Prostate gland (tissue), 2 donors: ENCODE measurements around the gene SRRM3. TPM values are rescaled to one million over a fixed set of nuclear protein-coding genes. Genes with fewer than 3 reads are reported as not detected.

Experiments used
- DNase-seq: peaks from one replicate; pipeline ENCODE4 v3.0.0-alpha.2; 2019; ENCODE audit warnings: low spot score
- H3K27ac ChIP-seq, 2 donors: fragments of 200-600 bp; sonication (generic); 2 replicates each; pipeline ENCODE4 v1.5.1; 2017 to 2019
- H3K27me3 ChIP-seq: fragments of 200-600 bp; sonication (generic); replicated peaks from 2 replicates; pipeline ENCODE4 v1.5.1; 2019; ENCODE audit not compliant: insufficient read depth
- H3K36me3 ChIP-seq, 2 donors: fragments of 200-600 bp; sonication (generic); 1 replicate in 1 of 2; 2 replicates in 1 of 2; pipeline versions ENCODE4 v1.5.1 to v1.8.1; 2017 to 2019
- H3K4me1 ChIP-seq: fragments of 200-600 bp; sonication (generic); replicated peaks from 2 replicates; pipeline ENCODE4 v1.5.1; 2019
- H3K4me3 ChIP-seq, 2 donors: fragments of 200-600 bp; sonication (generic); 2 replicates each; pipeline ENCODE4 v1.5.1; 2017 to 2019
- H3K9me3 ChIP-seq: fragments of 200-600 bp; sonication (generic); 2 replicates; pipeline ENCODE4 v1.5.1; 2017
- POLR2A ChIP-seq: fragments of 450-650 bp; IDR thresholded peaks from one replicate; pipeline ENCODE4 v1.6.1; 2016; ENCODE audit warnings: antibody characterized with exemption, mild to moderate bottlenecking
- POLR2AphosphoS5 ChIP-seq: sonication (generic); formaldehyde crosslinking; IDR thresholded peaks from one replicate; pipeline ENCODE4 v1.6.1; 2017; ENCODE audit warnings: antibody characterized with exemption
- WGBS: methylation state at CpG from one replicate; pipeline ENCODE4 v1.1.5; 2018; 5-methylcytosine and 5-hydroxymethylcytosine counted together
- intact Hi-C: fragments of 100-400 bp; cut with DNase I; formaldehyde crosslinking; loops from one replicate; pipeline ENCODE4 v1.14.2; 2022
- total RNA-seq, 2 donors: library from RNA; depleted of rRNA; stranded (reverse); fragments of >200 nt; gene quantifications; one replicate each; pipeline ENCODE4 v1.1.0, GENCODE V29; 2016
- TF ChIP-seq, protein P1 (sequence below), 4 experiments: fragments of 200-600 bp in 2 of 4; fragments of 450-650 bp in 2 of 4; sonication (generic) in 2 of 4; IDR thresholded peaks; 1 replicate in 3 of 4; 2 replicates in 1 of 4; pipeline ENCODE4 v1.5.1; 2016 to 2019; ENCODE audit warnings: antibody characterized with exemption in 4 of 4, mild to moderate bottlenecking in 2 of 4, moderate library complexity in 2 of 4

Gene SRRM3
- total RNA-seq, 2 donors from 2014 or later: 3.1 to 6.8 TPM

DNA sequence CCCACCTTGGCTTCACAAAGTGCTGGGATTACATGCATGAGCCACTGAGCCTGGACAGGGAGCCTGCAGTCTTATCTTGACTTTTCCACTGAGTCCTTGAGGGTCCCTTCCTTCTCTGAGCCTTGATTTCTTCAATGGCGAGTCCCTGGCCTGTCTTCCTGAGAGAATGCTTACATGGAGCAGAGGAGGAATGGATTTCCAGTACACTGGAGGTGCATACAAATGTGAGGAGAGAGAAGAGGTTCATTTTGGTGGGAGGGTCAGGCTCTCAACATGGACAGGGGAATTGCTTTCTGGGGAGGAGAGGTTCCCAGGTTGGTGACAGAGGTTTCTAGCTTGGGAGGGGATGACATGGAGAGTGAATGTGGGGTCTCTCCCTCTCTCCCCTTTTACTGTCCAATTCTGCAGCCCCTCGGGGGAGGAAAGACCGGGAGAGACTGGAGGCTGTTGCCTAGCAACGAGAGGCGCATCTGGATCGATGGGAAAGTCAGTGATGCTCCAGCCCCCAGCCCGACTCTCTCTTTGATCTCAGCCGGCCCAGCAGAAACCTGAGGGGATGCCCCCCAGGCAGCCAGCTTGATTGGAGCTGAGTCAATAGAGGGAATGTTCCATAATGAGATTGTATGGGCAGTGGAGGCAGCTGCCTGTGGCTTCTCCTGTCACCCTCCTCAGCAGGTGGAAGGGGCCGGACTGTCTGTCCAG, 14.8 kb downstream of the SRRM3 start:
- Histone ChIP-seq H3K27me3 (no peaks in the 10 kb centered on the region), H3K36me3 (no peaks in the 10 kb centered on the region), H3K4me1 (no peaks in the 10 kb centered on the region), H3K27ac (no peak overlapping the region), H3K9me3 (no peaks in the 10 kb centered on the region), H3K4me3 (no peak overlapping the region)
- intact Hi-C loops: no loop called here
- no peak for TF ChIP-seq POLR2A
- TF ChIP-seq, protein P1, sequence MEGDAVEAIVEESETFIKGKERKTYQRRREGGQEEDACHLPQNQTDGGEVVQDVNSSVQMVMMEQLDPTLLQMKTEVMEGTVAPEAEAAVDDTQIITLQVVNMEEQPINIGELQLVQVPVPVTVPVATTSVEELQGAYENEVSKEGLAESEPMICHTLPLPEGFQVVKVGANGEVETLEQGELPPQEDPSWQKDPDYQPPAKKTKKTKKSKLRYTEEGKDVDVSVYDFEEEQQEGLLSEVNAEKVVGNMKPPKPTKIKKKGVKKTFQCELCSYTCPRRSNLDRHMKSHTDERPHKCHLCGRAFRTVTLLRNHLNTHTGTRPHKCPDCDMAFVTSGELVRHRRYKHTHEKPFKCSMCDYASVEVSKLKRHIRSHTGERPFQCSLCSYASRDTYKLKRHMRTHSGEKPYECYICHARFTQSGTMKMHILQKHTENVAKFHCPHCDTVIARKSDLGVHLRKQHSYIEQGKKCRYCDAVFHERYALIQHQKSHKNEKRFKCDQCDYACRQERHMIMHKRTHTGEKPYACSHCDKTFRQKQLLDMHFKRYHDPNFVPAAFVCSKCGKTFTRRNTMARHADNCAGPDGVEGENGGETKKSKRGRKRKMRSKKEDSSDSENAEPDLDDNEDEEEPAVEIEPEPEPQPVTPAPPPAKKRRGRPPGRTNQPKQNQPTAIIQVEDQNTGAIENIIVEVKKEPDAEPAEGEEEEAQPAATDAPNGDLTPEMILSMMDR (IDR thresholded peaks at IDR 0.05): no peak
- TF ChIP-seq POLR2AphosphoS5: no peak
- no peak for DNase-seq
- 16% methylated on average over 9 of the region's 9 CpGs for WGBS

- H3K27ac ChIP-seq: no peak overlapping the region
- no peak for DNase-seq
- intact Hi-C loops: no loop called here
- H3K27me3 ChIP-seq: no peaks in the 10 kb centered on the region
- TF ChIP-seq POLR2AphosphoS5 (no peak), POLR2A (no peak)
- TF ChIP-seq, protein P1 (IDR thresholded peaks at IDR 0.05): no peak
- WGBS: 33% methylated on average over 6 of the region's 6 CpGs
- no peak overlapping the region for H3K4me3 ChIP-seq
- H3K9me3 ChIP-seq: no peaks in the 10 kb centered on the region
- no peaks in the 10 kb centered on the region for H3K36me3 ChIP-seq
- no peaks in the 10 kb centered on the region for H3K4me1 ChIP-seq
These were observed 16.4 kb downstream of the SRRM3 start for GRCh38 chr7:76217942-76218566.

- no peaks in the 10 kb centered on the region for H3K4me1 ChIP-seq
- H3K9me3 ChIP-seq: no peaks in the 10 kb centered on the region
- H3K27me3 ChIP-seq: no peaks in the 10 kb centered on the region
- intact Hi-C loops: no loop called here
- DNase-seq: no peak
- TF ChIP-seq POLR2AphosphoS5 (no peak), POLR2A (no peak)
- TF ChIP-seq, protein P1 (IDR thresholded peaks at IDR 0.05): no peak
- no peak overlapping the region for H3K4me3 ChIP-seq
- no peaks in the 10 kb centered on the region for H3K36me3 ChIP-seq
- 34% methylated on average over 15 of the region's 16 CpGs for WGBS
- H3K27ac ChIP-seq: no peak overlapping the region
These were observed 18.7 kb downstream of the SRRM3 start for GRCh38 chr7:76220185-76221057.

DNA sequence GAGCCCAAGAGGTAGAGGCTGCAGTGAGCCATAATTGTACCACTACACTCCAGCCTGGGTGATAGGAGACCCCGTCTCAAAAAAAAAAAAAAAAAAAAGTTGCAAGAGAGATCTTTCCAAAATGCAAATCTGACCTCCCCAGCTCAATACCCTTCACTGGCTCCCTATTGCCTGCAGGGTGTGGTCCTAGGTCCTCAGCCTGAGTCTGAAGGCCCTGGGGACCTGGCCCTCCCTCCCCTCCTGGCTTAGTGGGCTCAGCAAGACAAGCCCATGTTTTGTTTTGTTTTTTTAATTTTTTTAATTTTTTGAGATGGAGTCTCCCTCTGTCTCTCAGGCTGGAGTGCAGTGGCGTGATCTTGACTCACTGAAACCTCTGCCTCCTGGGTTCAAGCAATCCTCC, 20.6 kb downstream of the SRRM3 start:
- intact Hi-C loops: no loop called here
- peaks cover 3% of the 10 kb centered on the region for H3K27me3 ChIP-seq
- H3K36me3 ChIP-seq: no peaks in the 10 kb centered on the region

More for the DNA sequence above, 20.6 kb downstream of the SRRM3 start:
- Histone ChIP-seq H3K4me1 (no peaks in the 10 kb centered on the region), H3K9me3 (no peaks in the 10 kb centered on the region), H3K4me3 (no peak overlapping the region), H3K27ac (no peak overlapping the region)
- DNase-seq: no peak
- 88% methylated on average over 2 of the region's 2 CpGs for WGBS
- TF ChIP-seq, protein P1 (IDR thresholded peaks at IDR 0.05): no peak
- TF ChIP-seq POLR2A (no peak), POLR2AphosphoS5 (no peak)
